GM12864 (cell line): Measurements from ENCODE around the gene PLXNC1.

ENCODE experiments used
- DNase-seq: peaks from one replicate; pipeline ENCODE4 v3.0.0-alpha.2; 2011; ENCODE audit warnings: low read depth
- H3K4me3 ChIP-seq: 2 replicates; pipeline ENCODE4 v1.5.1; 2011; ENCODE audit warnings: mild to moderate bottlenecking, low read depth, low read length, control low read depth
- CTCF ChIP-seq: IDR thresholded peaks from 2 replicates; pipeline ENCODE4 v1.5.1; 2011; ENCODE audit warnings: low read depth, mild to moderate bottlenecking, moderate library complexity, low read length, control low read depth, inconsistent platforms; ENCODE audit errors: missing control alignments

PLXNC1 gene

GRCh38 chr12:94284046-94284445 lies 135.7 kb downstream of the PLXNC1 start:
- TF ChIP-seq CTCF: no peak
- DNase-seq: no peak
- no peak overlapping the region for H3K4me3 ChIP-seq

GRCh38 chr12:94284859-94285258 lies 136.5 kb downstream of the PLXNC1 start:
- no peak for DNase-seq
- H3K4me3 ChIP-seq: no peak overlapping the region
- TF ChIP-seq CTCF: no peak

- DNase-seq: no peak
- H3K4me3 ChIP-seq: no peak overlapping the region
- no peak for TF ChIP-seq CTCF
Measured at GRCh38 chr12:94285943-94286582, 137.7 kb downstream of the PLXNC1 start.

- no peak for TF ChIP-seq CTCF
- no peak for DNase-seq
- no peak overlapping the region for H3K4me3 ChIP-seq
Measured at GRCh38 chr12:94286583-94287244, 138.3 kb downstream of the PLXNC1 start.

- DNase-seq: no peak
- H3K4me3 ChIP-seq: no peak overlapping the region
- TF ChIP-seq CTCF: no peak
Measured at GRCh38 chr12:94287245-94287628, 138.9 kb downstream of the PLXNC1 start.

GRCh38 chr12:94289461-94290312 lies 141.3 kb downstream of the PLXNC1 start:
- no peak for TF ChIP-seq CTCF
- no peak overlapping the region for H3K4me3 ChIP-seq
- no peak for DNase-seq
